K562 (cell line): ENCODE results near the gene PLXNA2. TPM values are rescaled to one million over a fixed set of nuclear protein-coding genes. Genes with fewer than 3 reads are reported as not detected.

Source experiments
- ATAC-seq: fragments of 200-7000 bp; cut with Tn5 transposase; 3 replicates; pipeline ENCODE4 v1.9.1; 2020; ENCODE audit warnings: moderate library complexity
- BruUV-seq: library from RNA; stranded (reverse); fragments of 400-500 nt; replicated peaks from 2 replicates; lab custom pipeline; 2021; lab: Mats Ljungman, UMichigan
- CTCF ChIA-PET: fragments of 300-600 bp; formaldehyde crosslinking; extraction: SDS; loops from one replicate; lab custom pipeline; 2021; ENCODE audit warnings: low intra/inter-chr PET ratio; lab: Yijun Ruan, JAX
- POLR2A ChIA-PET: fragments of 300-600, 350-650 bp; sonication (Branson Sonifier 250); formaldehyde crosslinking; extraction: SDS; loops from one replicate; lab custom pipeline; 2021; ENCODE audit warnings: antibody characterized with exemption, inconsistent platforms; lab: Yijun Ruan, JAX
- DNase-seq, 4 experiments: peaks; one replicate each; pipeline versions ENCODE4 v3.0.0 to v3.0.0-alpha.2; 2011 to 2018; ENCODE audit warnings: low spot score in 3 of 4, mixed read lengths in 3 of 4; ENCODE audit errors: extremely low read depth in 1 of 4
- FAIRE-seq: peaks from 2 replicates; lab custom pipeline; 2011; peaks lifted over from hg19 to GRCh38; lab: Jason Lieb, UNC
- H2AFZ ChIP-seq: 2 replicates; pipeline ENCODE4 v1.6.0; 2011; ENCODE audit warnings: low read depth, low read length, control low read depth, inconsistent platforms
- H3K27ac ChIP-seq: fragments of 200-600 bp; 3 replicates; pipeline ENCODE4 v1.8.0; 2011; ENCODE audit warnings: low read depth, mild to moderate bottlenecking, control low read depth, inconsistent platforms, low read length, moderate library complexity, mixed read lengths; ENCODE audit errors: extremely low read depth
- H3K27me3 ChIP-seq, 2 experiments: fragments of 300-600 bp in 1 of 2; 2 replicates in 1 of 2; 3 replicates in 1 of 2; pipeline versions ENCODE4 v1.6.0 to v1.8.0; 2011; ENCODE audit warnings: inconsistent platforms in 2 of 2, low read length in 2 of 2, mild to moderate bottlenecking in 1 of 2, mixed read lengths in 1 of 2, moderate library complexity in 1 of 2; ENCODE audit not compliant: control insufficient read depth in 2 of 2, insufficient read depth in 2 of 2
- H3K36me3 ChIP-seq: fragments of 300-600 bp; 3 replicates; pipeline ENCODE4 v1.8.0; 2011; ENCODE audit warnings: mild to moderate bottlenecking, low read length, inconsistent platforms; ENCODE audit not compliant: control insufficient read depth, insufficient read depth
- H3K4me1 ChIP-seq, 2 experiments: fragments of 200-600 bp in 1 of 2; replicated peaks in 1 of 2; 2 replicates in 1 of 2; 3 replicates in 1 of 2; pipeline versions ENCODE4 v1.5.1 to v1.8.0; 2011; ENCODE audit warnings: inconsistent platforms in 2 of 2, low read length in 2 of 2, mild to moderate bottlenecking in 1 of 2, mixed read lengths in 1 of 2, moderate library complexity in 1 of 2; ENCODE audit not compliant: control insufficient read depth in 2 of 2, insufficient read depth in 2 of 2
- H3K4me2 ChIP-seq: 2 replicates; pipeline ENCODE4 v1.6.1; 2011; ENCODE audit warnings: low read length, control low read depth, inconsistent platforms, mixed read lengths; ENCODE audit not compliant: insufficient read depth
- H3K4me3 ChIP-seq: fragments of 200-600 bp; sonication (generic), shearing (Covaris generic); 2 replicates; pipeline ENCODE4 v1.5.1; 2016; ENCODE audit warnings: control low read depth, inconsistent platforms
- H3K79me2 ChIP-seq: fragments of 200-600 bp; 3 replicates; pipeline ENCODE4 v1.8.0; 2011; ENCODE audit warnings: low read length, inconsistent platforms; ENCODE audit not compliant: control insufficient read depth, insufficient read depth
- H3K9ac ChIP-seq, 2 experiments: 2 replicates each; pipeline versions ENCODE4 v1.6.0 to v1.6.1; 2011; ENCODE audit warnings: low read depth in 2 of 2, low read length in 2 of 2, control low read depth in 1 of 2, inconsistent platforms in 1 of 2, mild to moderate bottlenecking in 1 of 2, mixed read lengths in 1 of 2; ENCODE audit not compliant: insufficient read depth in 1 of 2
- H3K9me1 ChIP-seq: one replicate; pipeline ENCODE4 v1.6.0; 2011; ENCODE audit warnings: inconsistent platforms, mild to moderate bottlenecking, low read length, moderate library complexity; ENCODE audit not compliant: control insufficient read depth, insufficient read depth
- H3K9me3 ChIP-seq: replicated peaks from 2 replicates; pipeline ENCODE4 v1.5.1; 2011; ENCODE audit warnings: low read depth, low read length, inconsistent platforms; ENCODE audit not compliant: control insufficient read depth, insufficient read depth
- H4K20me1 ChIP-seq: replicated peaks from 2 replicates; pipeline ENCODE4 v1.6.1; 2011; ENCODE audit warnings: low read length, inconsistent platforms, mixed read lengths; ENCODE audit not compliant: control insufficient read depth, insufficient read depth
- ATF4 ChIP-seq: fragments of 450-650 bp; formaldehyde crosslinking; IDR thresholded peaks from 2 replicates; pipeline ENCODE4 v1.4.0; 2022; ENCODE audit warnings: mild to moderate bottlenecking, moderate library complexity
- BHLHE40 ChIP-seq: IDR thresholded peaks from 2 replicates; pipeline ENCODE4 v1.6.1; 2011; ENCODE audit warnings: low read length, improper control_type of control experiment
- NR2C2 ChIP-seq, 2 experiments: fragments of 200-800 bp in 1 of 2; sonication (Bioruptor generic) in 1 of 2; sonication (generic) in 1 of 2; formaldehyde crosslinking in 1 of 2; IDR thresholded peaks; 2 replicates each; pipeline versions ENCODE4 v1.6.1 to v1.8.0; 2016 to 2022; ENCODE audit warnings: mild to moderate bottlenecking in 1 of 2, missing compliant biosample characterization in 1 of 2, missing genetic modification characterization in 1 of 2, missing genetic modification reagents in 1 of 2
- POLR3G ChIP-seq: IDR thresholded peaks from 2 replicates; pipeline ENCODE4 v1.6.1; 2011; ENCODE audit not compliant: insufficient read length, insufficient replicate concordance; ENCODE audit errors: extremely low read depth
- PRMT5 ChIP-seq: sonication (generic); formaldehyde crosslinking; IDR thresholded peaks from 2 replicates; pipeline ENCODE4 v1.5.0; 2020; ENCODE audit warnings: missing genetic modification reagents
- RBBP5 ChIP-seq: fragments of 200-600 bp; sonication (generic); IDR thresholded peaks from 2 replicates; pipeline ENCODE4 v1.6.1; 2012; ENCODE audit warnings: borderline replicate concordance, mild to moderate bottlenecking, low read length, control low read depth, inconsistent platforms; ENCODE audit not compliant: insufficient read depth, poor library complexity, severe bottlenecking
- SAP30 ChIP-seq: fragments of 200-600 bp; sonication (generic); IDR thresholded peaks from 2 replicates; pipeline ENCODE4 v1.6.1; 2012; ENCODE audit warnings: borderline replicate concordance, low read depth, mild to moderate bottlenecking, moderate library complexity, low read length, control low read depth, inconsistent platforms; ENCODE audit not compliant: insufficient read depth, poor library complexity, severe bottlenecking
- SIX5 ChIP-seq, 2 experiments: IDR thresholded peaks; 2 replicates each; pipeline ENCODE4 v1.6.1; 2011; ENCODE audit warnings: low read length in 2 of 2, borderline replicate concordance in 1 of 2, low read depth in 1 of 2, mild to moderate bottlenecking in 1 of 2, moderate library complexity in 1 of 2; ENCODE audit not compliant: insufficient read depth in 1 of 2
- SREBF2 ChIP-seq: sonication (generic); formaldehyde crosslinking; IDR thresholded peaks from 2 replicates; pipeline ENCODE4 v1.4.0; 2020; ENCODE audit warnings: mild to moderate bottlenecking, missing genetic modification reagents
- XRCC3 ChIP-seq: fragments of 450-650 bp; IDR thresholded peaks from 2 replicates; pipeline ENCODE4 v1.6.1; 2017; ENCODE audit warnings: mild to moderate bottlenecking, moderate library complexity
- ZFP36 ChIP-seq: fragments of 150-350 bp; IDR thresholded peaks from 2 replicates; pipeline ENCODE4 v1.6.1; 2018; ENCODE audit warnings: low read length, low read depth; ENCODE audit not compliant: partially characterized antibody
- ZNF146 ChIP-seq: IDR thresholded peaks from one replicate; pipeline ENCODE4 v1.6.1; 2018; ENCODE audit warnings: missing compliant biosample characterization; ENCODE audit not compliant: unreplicated experiment
- ZNF174 ChIP-seq: fragments of 250-450 bp; sonication (Bioruptor Pico); IDR thresholded peaks from 2 replicates; pipeline ENCODE4 v1.4.0; 2020; ENCODE audit warnings: mild to moderate bottlenecking
- ZNF354B ChIP-seq: fragments of 250-450 bp; sonication (Bioruptor Pico); IDR thresholded peaks from 2 replicates; pipeline ENCODE4 v1.4.0; 2020
- ZNF592 ChIP-seq: fragments of 450-650 bp; IDR thresholded peaks from 2 replicates; pipeline ENCODE4 v1.6.1; 2017; ENCODE audit warnings: antibody characterized with exemption, mild to moderate bottlenecking
- WGBS: fragments of 100-300 bp; shearing (Covaris generic); methylation state at CpG from one replicate; pipeline ENCODE4 v1.1.6; 2016; ENCODE audit warnings: low coverage, mixed read lengths; ENCODE audit not compliant: insufficient coverage; ENCODE audit errors: missing lambda C conversion rate; 5-methylcytosine and 5-hydroxymethylcytosine counted together
- in situ Hi-C: fragments of 300-500 bp; cut with MboI; formaldehyde crosslinking; loops from 4 replicates; pipeline ENCODE4 v1.15.0; 2018; ENCODE audit warnings: inconsistent platforms, mixed read lengths
- intact Hi-C: fragments of 100-400 bp; cut with micrococcal nuclease; formaldehyde crosslinking; loops from 2 replicates; pipeline ENCODE4 v1.14.2; 2022
- polyA plus RNA-seq, 8 experiments: library from polyadenylated mRNA; depleted of rRNA in 4 of 8; stranded (reverse) in 5 of 8; unstranded in 3 of 8; fragments of >200 nt; fragmentation: Nextera tagmentation in 2 of 8; fragmentation: Illumina TruSeq in 1 of 8; extraction: Ambion mirVana in 2 of 8; extraction: Trizol in 1 of 8; gene quantifications; 2 replicates each; pipeline versions ENCODE4 v1.2.1 to v1.2.3, GENCODE V29; 2011 to 2014; ENCODE audit warnings: inconsistent platforms in 1 of 8, missing spikeins in 1 of 8
- total RNA-seq, 7 experiments: library from RNA; depleted of rRNA in 6 of 7; stranded (reverse); fragments of >200 nt in 6 of 7; fragmentation: Illumina TruSeq in 2 of 7; extraction: Trizol in 2 of 7; gene quantifications; 2 replicates each; pipeline versions ENCODE4 v1.2.1 to v1.2.3, GENCODE V29; 2011 to 2021; ENCODE audit warnings: low replicate concordance in 1 of 7

Gene PLXNA2
- total and polyA plus RNA-seq, 9 of the 15 experiments (the other 6 are each of a cell fraction or from before 2014, with no cell fraction given), result 0.01 to 1.3 (median 0.32) TPM

- TF ChIP-seq ZNF592, result no peak
- TF ChIP-seq ZNF354B (CRISPR knock-in tag), result no peak
- TF ChIP-seq POLR3G, result no peak
- TF ChIP-seq XRCC3, result no peak
Observed at GRCh38 chr1:208129060-208129459, 115.1 kb downstream of the PLXNA2 start (continued).

GRCh38 chr1:208127792-208128529 lies 116.2 kb downstream of the PLXNA2 start:
- Histone ChIP-seq H3K9me1 (no peaks in the 10 kb centered on the region), H3K4me3 (no peak overlapping the region), H3K79me2 (no peaks in the 10 kb centered on the region), H3K9ac (no peak overlapping the region), H3K27me3 (peaks cover 23 to 56% of the 10 kb centered on the region in 2 experiments), H3K27ac (no peak overlapping the region), H3K4me1 (no peaks in the 10 kb centered on the region; a peak in 2 of 5 replicates), H3K36me3 (no peaks in the 10 kb centered on the region), H2AFZ (no peak overlapping the region), H3K9me3 (no peaks in the 10 kb centered on the region), H4K20me1 (no peaks in the 10 kb centered on the region; the same call in 1 of the 2 replicates), H3K4me2 (no peak overlapping the region)
- intact Hi-C loops, result no loop called here
- POLR2A ChIA-PET, result interaction anchor here (0.5 to 1.3 kb wide), 4 partner anchors 15 to 172 kb away, joined by 3 to 5 read pairs (median 3); no protein-coding TSS in a partner anchor
- FAIRE-seq (no peak), ATAC-seq (no peak), DNase-seq (no peak)
- no TSS peak for BruUV-seq
- in situ Hi-C loops, result no loop called here
- WGBS, result 6% methylated on average over 10 of the region's 10 CpGs
- TF ChIP-seq SREBF2 (no peak), RBBP5 (no peak), NR2C2 (CRISPR knock-in tag; IDR thresholded peaks at IDR 0.05) (no peak), NR2C2 (tag; IDR thresholded peaks at IDR 0.05) (no peak), SAP30 (no peak), ATF4 (no peak), ZNF174 (CRISPR knock-in tag) (no peak), BHLHE40 (no peak), PRMT5 (no peak), SIX5 (IDR thresholded peaks at IDR 0.05; ENCODE audit: borderline replicate concordance in 1 of 2, insufficient read depth in 1 of 2, low read depth in 1 of 2, low read length in 2 of 2) (no peak), ZNF146 (CRISPR knock-in tag) (no peak), ZFP36 (no peak)
- CTCF ChIA-PET, result no interaction called here
